Mesothelial cell of epicardium (in vitro differentiated cells): Measurements from ENCODE around the gene RBM20. TPM values are rescaled to one million over a fixed set of nuclear protein-coding genes. Genes with fewer than 3 reads are reported as not detected.
A peak's percentile ranks its signal among the peaks of the same experiment; 100 is the strongest.

ENCODE experiments used
- DNase-seq, 2 experiments: peaks; one replicate each; pipeline ENCODE4 v3.0.0; 2021; ENCODE audit warnings: low spot score in 2 of 2; ENCODE audit not compliant: unreplicated experiment in 2 of 2
- H3K27ac Mint-ChIP-seq: 2 replicates; pipeline ENCODE4 v1.8.0; 2021; ENCODE audit warnings: mixed read lengths
- H3K27me3 Mint-ChIP-seq: 2 replicates; pipeline ENCODE4 v1.8.0; 2021; ENCODE audit warnings: low read depth, mixed read lengths
- H3K36me3 Mint-ChIP-seq: 2 replicates; pipeline ENCODE4 v1.8.0; 2021; ENCODE audit warnings: mixed read lengths
- H3K4me1 Mint-ChIP-seq: 2 replicates; pipeline ENCODE4 v1.8.0; 2021; ENCODE audit warnings: mixed read lengths
- H3K4me3 Mint-ChIP-seq: 2 replicates; pipeline ENCODE4 v1.8.0; 2021; ENCODE audit warnings: mild to moderate bottlenecking, moderate library complexity, mixed read lengths
- H3K9me3 Mint-ChIP-seq: 2 replicates; pipeline ENCODE4 v1.8.0; 2021; ENCODE audit warnings: mixed read lengths
- total RNA-seq: library from RNA; stranded (reverse); gene quantifications from 3 replicates; pipeline ENCODE4 v1.2.1, GENCODE V29; 2021
- TF ChIP-seq, protein P1 (sequence below): fragments of 200-600 bp; sonication (generic); IDR thresholded peaks from one replicate; pipeline ENCODE4 v1.5.0; 2021; ENCODE audit warnings: antibody characterized with exemption; ENCODE audit not compliant: unreplicated experiment

The RBM20 gene
- total RNA-seq, 1 donor from 2014 or later = 23.3 TPM

DNA sequence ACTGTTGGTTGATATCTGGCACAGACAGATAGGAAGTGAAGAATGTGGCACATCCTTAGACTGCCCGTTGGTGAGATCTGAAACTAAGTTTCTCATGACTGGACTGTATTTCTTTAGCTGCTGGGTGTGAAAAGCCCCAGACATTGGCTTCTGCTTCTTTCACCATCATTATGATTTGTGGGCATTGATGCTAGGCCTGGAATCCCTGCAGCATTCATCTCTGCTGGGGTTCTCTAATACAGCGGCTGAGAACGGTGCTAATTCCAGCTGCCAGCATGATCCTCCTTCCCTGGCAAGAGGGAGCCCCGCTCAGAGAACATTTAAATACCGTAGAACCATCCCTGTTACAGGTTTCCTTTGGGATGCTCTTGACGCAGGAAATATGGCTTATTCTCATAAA is 26.2 kb downstream of the RBM20 start:
- TF ChIP-seq, protein P1, sequence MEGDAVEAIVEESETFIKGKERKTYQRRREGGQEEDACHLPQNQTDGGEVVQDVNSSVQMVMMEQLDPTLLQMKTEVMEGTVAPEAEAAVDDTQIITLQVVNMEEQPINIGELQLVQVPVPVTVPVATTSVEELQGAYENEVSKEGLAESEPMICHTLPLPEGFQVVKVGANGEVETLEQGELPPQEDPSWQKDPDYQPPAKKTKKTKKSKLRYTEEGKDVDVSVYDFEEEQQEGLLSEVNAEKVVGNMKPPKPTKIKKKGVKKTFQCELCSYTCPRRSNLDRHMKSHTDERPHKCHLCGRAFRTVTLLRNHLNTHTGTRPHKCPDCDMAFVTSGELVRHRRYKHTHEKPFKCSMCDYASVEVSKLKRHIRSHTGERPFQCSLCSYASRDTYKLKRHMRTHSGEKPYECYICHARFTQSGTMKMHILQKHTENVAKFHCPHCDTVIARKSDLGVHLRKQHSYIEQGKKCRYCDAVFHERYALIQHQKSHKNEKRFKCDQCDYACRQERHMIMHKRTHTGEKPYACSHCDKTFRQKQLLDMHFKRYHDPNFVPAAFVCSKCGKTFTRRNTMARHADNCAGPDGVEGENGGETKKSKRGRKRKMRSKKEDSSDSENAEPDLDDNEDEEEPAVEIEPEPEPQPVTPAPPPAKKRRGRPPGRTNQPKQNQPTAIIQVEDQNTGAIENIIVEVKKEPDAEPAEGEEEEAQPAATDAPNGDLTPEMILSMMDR = no peak
- Mint-ChIP-seq H3K4me1 (peaks cover 44% of the 10 kb centered on the region), H3K4me3 (no peak overlapping the region), H3K36me3 (no peaks in the 10 kb centered on the region), H3K27me3 (no peaks in the 10 kb centered on the region), H3K9me3 (no peaks in the 10 kb centered on the region), H3K27ac (peak overlapping the region; percentile 96)
- DNase-seq = no peak

DNA sequence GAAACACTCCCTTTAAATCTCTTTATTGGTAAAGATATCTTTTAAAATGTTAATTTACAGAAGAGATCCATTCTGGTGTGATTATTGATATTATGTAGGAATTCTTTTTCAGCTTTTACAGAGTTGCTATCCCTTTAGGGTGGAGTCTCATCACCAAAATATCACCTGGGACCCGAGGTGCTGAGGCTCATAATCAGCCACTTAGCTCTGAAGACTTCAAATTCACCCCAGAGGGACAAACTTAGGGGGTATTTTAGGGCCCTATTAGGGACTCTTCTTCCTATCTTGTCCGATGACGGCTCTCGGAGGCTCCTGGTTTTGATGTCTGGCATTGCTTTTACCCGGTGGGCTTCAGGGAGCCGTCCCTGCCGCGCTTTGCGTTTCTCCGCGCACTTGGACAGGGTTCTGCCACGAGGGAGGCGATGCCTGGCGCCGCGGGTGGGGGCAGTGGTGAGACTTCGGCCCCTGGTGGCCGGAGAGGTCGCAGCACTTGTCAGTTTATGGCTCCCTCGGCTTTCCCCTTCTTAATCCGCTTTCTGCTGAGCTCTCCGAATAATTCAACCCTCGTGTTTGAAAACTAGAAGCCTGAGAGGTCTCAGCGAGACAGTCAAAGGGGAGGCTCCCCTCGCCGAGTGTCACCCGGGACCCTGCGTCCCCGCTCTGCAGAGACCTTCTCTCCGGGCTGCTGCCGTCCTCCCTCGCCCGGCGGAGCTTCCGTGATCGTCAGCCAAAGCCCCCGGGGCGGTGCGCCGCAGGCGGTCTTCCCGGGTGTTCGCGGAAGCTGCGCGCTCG is 27.8 kb downstream of the RBM20 start:
- no peaks in the 10 kb centered on the region for H3K36me3 Mint-ChIP-seq
- TF ChIP-seq, protein P1 = peak; percentile 77
- peaks cover 37% of the 10 kb centered on the region for H3K4me1 Mint-ChIP-seq
- H3K4me3 Mint-ChIP-seq = peak overlapping the region; percentile 78
- H3K9me3 Mint-ChIP-seq = no peaks in the 10 kb centered on the region
- H3K27ac Mint-ChIP-seq = peak overlapping the region; percentile 85
- peak in 1 of 2 experiments; percentile 68 for DNase-seq
- H3K27me3 Mint-ChIP-seq = no peaks in the 10 kb centered on the region

DNA sequence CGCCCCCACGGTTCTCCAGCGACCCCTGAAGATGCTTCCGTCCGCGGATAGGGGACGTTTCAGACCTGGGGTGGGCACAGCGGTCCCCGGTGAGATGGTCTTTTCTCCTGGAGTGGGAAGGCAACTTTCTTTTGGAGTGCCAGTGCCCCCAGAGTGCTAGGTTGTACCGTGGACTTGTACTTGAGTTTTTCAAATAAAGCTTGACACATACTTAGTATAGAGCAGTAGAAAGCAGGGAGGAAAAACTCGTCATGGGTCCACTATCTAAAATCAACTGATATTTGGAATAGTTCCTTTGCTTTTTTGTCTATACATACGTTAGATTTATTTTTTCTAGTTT is 28.4 kb downstream of the RBM20 start:
- H3K4me1 Mint-ChIP-seq = peaks cover 32% of the 10 kb centered on the region
- no peak for DNase-seq
- peak overlapping the region; percentile 78 for H3K4me3 Mint-ChIP-seq
- no peak overlapping the region for H3K27ac Mint-ChIP-seq
- no peaks in the 10 kb centered on the region for H3K27me3 Mint-ChIP-seq
- no peaks in the 10 kb centered on the region for H3K36me3 Mint-ChIP-seq
- TF ChIP-seq, protein P1 = no peak
- H3K9me3 Mint-ChIP-seq = no peaks in the 10 kb centered on the region

DNA sequence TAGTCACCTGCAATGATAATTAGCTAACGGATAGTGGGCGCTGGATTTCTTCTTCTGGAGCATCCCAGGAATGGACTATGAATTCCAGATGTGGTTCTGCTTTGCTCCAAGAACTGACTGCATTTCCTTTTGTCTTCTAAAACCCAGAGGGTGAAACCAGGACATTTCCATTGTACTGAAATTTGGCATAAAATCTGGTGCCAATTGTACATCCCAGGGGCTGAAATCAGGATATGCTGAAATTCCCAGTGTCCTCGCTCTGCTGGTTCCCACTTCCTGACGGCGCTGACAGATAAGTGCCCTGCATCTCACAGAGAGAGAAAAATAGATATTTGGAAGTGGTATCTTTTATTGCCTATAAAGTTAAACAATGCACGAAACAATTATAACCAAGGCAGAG is 31.9 kb downstream of the RBM20 start:
- Mint-ChIP-seq H3K4me1 (peaks cover 20% of the 10 kb centered on the region), H3K27ac (no peak overlapping the region), H3K27me3 (no peaks in the 10 kb centered on the region)

DNA sequence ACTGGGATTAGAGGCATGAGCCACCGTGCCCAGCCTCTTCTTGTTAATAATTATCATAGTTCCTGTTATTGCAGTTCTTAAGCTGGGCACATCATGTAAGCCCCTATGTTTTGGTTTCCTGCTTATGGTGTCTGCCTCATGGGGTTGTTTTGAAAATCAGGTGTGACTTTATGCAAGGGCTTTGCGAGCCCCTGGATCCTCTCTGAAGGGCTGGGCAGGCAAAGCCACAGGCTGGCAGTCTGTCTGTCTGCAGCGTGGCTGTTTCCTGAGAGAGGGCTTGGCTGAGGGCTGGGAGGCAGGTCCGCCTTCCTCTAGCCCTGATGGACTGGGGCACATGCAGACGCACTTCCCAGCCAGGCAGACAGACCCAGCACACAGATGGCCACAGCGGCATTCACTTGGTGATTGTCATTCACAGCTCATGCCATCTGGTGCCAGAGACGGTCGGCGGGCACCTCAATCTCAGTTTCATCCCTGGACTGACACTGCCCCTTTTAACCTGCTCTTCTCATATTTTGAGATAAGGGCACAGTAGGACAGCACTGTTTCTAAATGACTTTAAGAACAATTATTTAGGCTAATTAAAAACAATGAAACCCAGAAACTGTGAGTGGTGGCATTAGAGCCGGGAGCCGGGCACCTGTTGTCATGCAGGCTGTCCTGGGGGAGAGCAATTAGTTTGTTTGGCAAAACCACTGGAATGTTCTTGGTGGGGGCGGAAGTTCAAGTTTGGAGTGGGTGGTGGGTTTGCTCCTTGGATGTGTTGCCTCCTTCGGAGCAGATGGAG is 35.5 kb downstream of the RBM20 start:
- no peaks in the 10 kb centered on the region for H3K27me3 Mint-ChIP-seq
- DNase-seq = no peak
- H3K27ac Mint-ChIP-seq = no peak overlapping the region
- no peak overlapping the region for H3K4me3 Mint-ChIP-seq
- no peaks in the 10 kb centered on the region for H3K9me3 Mint-ChIP-seq
- peaks cover 20% of the 10 kb centered on the region for H3K4me1 Mint-ChIP-seq
- TF ChIP-seq, protein P1 = no peak
- no peaks in the 10 kb centered on the region for H3K36me3 Mint-ChIP-seq

More for the DNA sequence above, 31.9 kb downstream of the RBM20 start:
- Mint-ChIP-seq H3K9me3 (no peaks in the 10 kb centered on the region), H3K36me3 (no peaks in the 10 kb centered on the region), H3K4me3 (no peak overlapping the region)
- TF ChIP-seq, protein P1 = no peak
- DNase-seq = no peak
